ENCODE measurements around the gene GUCY1A1.
"Not testable (repeated sequence)": the region's sequence is repeated elsewhere in the genome, so short reads cannot be mapped to it uniquely, and the experiment has no call there.

The GUCY1A1 gene

GRCh38 chr4:155666344-155667221 lies at the start of gene GUCY1A1:
Gene GUCY1A1 (plus strand): TSS chr4:155666848. CDS start chr4:155696868, 30,020 bp downstream.
- peak; percentile 12 for DNase-seq

DNA sequence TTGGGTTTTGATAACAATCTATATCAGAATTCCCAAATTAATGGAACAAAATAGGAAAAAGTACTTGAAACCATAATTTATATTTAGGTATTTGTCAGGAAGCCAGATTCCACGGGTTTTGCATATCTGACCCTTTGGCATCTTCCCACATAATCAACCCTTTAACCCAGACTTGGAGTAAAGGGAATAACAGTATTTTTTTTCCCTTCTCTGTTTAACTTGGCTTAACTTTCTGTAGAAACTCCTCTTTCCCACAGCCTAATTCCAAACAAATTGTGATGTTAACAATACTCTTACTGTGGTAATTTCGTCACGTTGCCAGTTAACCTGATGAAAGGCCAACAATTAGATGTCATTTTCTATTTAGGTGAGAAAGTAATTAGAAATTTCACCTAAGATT lies 49.4 kb upstream of the GUCY1A1 start:
- DNase-seq: peak; percentile 9

GRCh38 chr4:155618183-155618838 lies 48.3 kb upstream of the GUCY1A1 start:
- DNase-seq: no peak

- no peak for DNase-seq
These were observed 46.0 kb upstream of the GUCY1A1 start for GRCh38 chr4:155620637-155621036.

DNA sequence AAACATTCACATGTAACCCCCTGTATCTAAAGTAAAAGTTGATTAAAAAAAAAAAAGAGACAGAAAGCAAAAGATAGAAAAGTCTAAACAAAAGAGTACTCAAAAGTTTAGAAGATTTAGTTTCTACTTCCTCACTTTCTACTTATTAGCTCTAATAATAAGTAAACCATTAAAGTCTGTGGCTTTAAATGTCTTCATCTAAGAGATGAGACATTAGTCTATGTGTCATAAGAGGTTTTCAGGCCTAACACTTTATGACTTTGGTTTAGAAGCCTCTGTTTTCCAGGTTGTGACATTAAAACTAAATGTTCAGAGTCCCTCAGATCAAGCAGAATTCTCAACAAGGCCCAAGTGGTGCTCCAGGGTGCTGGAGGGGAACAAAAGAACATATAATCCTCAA lies 42.2 kb upstream of the GUCY1A1 start:
- no peak for DNase-seq

GRCh38 chr4:155626561-155626960 lies 40.1 kb upstream of the GUCY1A1 start:
- DNase-seq: no peak

DNA sequence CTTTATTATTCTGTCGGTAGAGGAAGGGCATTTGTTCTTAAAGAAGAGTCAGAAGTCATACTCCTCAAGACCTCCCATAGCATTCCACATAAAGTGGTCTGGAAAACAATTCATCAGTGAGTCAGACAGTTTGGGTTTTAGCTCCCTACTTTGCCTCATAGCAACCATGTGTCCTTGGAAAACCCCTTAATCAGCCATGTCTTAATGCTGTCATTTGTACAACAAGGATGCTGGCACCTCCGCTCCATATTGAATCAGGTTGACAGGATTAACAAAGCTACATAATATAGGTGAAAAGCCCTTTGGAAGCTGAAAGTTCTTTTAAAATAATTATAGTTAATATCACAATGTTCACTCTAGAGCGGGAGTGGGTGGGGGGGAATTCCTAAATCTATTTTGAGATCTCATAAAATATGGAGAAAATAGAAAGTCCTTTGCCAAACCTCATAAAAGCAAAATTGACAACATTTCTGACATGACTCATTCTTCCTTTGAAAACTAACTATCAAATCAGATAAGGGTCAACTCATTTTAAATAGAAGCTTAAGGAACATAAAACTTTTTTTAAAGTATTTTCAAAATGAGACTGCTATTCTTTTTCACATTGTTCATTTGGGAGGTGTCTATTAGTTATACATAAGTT lies 37.3 kb upstream of the GUCY1A1 start:
- DNase-seq: no peak

- DNase-seq: no peak
These were observed 36.7 kb upstream of the GUCY1A1 start for GRCh38 chr4:155629956-155630355.

- no peak for DNase-seq
These were observed 34.3 kb upstream of the GUCY1A1 start for GRCh38 chr4:155632310-155632840.

DNA sequence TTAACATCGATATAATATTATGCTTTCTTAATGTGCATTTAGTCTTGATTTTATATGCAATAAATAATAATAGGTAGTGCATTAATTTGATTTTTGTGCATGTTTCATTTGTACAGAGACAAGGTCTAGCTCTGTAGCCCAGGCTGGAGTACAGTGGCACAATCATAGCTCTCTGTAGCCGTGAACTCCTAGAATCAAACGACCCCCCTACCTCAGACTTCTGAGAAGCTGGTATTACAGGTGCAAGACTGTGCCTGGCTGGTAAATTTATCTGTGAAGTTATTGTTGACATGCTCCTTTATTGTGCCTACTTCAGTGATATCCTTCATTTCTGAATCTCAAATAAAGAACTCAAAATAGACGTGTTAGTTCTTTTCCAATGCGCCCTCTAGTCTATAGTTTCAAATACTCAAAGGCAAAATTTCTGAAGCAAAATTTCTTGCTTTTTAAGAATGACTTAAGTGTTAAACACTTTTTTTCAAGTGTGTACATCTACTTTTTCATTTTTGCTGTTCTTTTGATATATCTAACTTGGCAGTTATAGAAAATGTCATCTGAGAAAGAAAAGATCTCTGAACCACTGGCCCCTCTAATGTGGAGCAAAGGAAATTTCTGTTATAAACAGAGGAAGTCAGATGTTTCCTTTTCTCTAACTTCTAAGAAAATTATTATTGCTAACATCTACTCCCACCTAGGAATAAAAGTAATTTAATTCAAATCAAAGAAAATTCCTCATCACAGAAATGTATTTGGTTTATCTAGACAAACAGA lies 28.3 kb upstream of the GUCY1A1 start:
- no peak for DNase-seq

DNA sequence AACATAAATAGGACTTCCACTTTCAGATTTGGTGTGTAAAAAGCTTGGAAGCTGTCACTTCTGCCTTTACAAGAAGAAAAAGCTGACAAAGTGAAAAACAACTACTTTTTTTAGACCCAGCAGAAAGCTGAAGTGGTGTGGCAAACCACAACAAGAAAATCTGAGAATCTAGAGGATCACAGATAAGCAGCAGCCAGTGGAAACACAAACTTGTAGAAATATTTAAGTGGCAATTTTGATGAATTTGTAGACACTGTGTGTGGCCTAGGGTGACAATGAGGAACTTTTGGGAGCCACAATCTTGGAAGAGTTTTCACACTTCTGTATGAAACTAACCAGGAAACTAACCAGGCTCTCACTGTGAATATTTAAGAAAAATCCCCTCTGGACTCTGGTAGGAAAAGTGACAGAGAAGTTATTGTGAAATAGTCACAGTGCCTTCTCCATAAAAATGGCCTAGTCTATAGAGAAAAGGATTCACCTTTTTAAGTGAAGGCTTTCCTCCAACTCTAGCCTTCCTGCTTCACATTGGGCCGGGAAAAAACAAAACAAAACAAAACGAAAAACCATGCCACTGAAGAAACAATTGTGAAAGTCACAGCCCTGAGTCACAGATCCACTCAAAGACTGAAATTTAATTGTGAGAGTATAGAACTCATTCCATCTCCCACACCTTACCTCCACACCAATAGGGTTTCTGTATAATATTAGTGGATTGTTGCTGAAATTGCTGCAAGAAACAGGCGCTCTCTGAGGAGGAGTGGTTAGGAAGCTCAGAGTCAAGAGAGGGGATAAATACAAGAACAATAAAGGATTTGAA lies 26.7 kb upstream of the GUCY1A1 start:
- no peak for DNase-seq

GRCh38 chr4:155640751-155641150 lies 25.9 kb upstream of the GUCY1A1 start:
- DNase-seq: no peak

- no peak for DNase-seq
These were observed 23.6 kb upstream of the GUCY1A1 start for GRCh38 chr4:155643087-155643486.

DNA sequence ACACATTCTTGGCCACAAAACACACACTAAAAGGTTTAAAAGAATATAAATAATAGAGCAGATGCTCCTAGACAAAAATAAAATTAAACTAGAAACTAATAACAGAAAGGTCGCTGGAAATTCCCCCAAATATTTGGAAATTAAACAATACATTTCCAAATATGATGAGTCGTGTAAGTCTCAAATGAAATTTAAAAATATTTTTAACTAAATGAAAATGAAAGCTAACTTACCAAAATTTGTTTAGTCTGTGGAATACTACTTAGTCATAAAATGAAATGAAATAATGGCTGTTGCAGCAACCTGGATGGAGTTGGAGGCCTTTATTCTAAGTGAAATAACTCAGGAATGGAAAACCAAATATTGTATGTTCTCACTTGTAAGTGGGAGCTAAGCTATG lies 20.6 kb upstream of the GUCY1A1 start:
- DNase-seq: no peak

DNA sequence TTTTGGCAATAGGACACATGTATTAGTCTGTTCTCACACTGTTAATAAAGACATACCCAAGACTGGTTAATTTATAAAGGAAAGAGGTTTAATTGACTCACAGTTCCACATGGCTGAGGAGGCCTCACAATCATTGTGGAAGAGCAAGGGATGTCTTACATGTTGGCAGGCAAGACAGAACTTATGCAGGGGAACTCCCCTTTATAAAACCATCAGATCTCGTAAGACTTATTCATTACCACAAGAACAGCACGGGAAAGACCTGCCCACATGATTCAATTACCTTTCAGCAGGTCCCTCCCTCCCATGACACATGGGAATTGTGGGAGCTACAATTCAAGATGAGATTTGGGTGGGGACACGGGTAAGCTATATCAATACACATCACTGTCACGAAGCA lies 15.9 kb upstream of the GUCY1A1 start:
- DNase-seq: not testable (repeated sequence)

DNA sequence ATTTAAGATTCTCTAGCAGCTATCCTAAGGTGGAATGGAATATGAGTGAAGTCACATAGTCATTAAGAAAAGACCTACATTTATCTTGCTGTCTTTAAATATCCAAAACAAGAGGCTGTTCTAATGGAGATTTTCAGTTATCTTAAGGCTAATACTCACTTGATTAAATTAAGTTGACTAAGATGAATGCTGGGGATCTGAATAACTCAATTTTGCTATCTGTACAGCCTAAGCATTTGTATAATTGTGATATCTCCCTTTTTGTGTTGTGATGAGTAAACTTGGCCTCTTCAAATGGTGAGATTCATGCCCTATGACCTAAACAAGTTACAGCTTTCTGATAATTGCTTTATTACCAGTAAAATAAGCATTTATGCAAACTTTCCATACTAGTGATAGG lies 13.6 kb upstream of the GUCY1A1 start:
- no peak for DNase-seq

DNA sequence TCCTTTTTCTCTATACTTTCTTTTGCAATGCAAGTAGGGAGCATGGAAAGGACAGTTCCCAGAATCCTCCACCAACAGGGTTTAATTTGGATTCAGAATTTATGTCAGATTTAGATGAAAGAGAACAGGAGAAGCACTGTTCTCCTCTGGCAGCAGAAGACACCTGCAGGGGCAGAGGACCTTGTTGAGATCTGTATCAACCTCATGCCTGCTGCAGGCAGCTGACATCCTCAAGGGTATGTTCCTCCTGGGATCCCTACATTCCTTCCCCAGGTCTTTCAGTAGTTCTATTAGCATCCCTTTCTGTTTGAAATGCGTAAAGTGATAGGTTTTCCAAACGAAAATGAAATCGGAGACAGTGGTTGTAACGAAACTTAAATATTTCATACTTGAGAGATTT lies 10.6 kb upstream of the GUCY1A1 start:
- no peak for DNase-seq

DNA sequence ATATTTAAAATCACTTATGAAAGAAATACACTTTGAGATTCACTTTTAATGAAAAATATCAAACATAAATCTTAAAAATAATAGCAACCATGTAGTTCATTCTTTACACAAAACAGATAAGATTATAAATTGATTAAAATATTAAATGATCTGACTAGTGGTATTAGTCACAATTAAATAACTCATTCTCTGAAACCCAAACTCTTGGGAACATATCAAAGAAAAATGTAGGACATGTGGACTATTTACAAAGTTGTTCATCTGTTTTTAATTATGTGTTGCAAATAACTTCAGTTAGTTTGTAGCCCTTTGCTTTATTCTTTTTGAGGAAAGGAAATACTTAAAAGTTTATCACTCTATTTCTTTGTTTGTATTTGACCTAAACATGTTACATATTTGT lies 9.5 kb upstream of the GUCY1A1 start:
- DNase-seq: no peak

- no peak for DNase-seq
These were observed 8.5 kb upstream of the GUCY1A1 start for GRCh38 chr4:155657985-155658680.

- no peak for DNase-seq
These were observed 8.0 kb upstream of the GUCY1A1 start for GRCh38 chr4:155658681-155659064.

DNA sequence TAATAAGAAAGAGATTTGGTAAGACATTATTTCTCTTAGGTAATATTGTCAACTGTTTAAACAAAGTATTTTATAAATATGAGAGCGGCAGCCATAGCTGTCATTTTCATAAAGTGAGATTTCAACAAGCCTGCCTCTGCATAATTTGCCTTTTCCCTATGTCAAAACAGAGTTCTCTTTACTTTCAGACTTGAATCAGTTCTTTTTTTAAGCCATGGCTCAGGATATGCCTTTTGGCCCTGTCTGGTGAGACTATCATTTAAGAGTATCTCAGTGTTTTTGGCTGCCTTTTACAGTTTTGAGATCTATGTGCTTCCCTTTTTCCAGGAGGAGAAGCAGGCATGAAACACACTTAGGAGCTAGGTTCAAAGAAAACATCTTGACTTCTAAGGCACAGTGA lies 7.5 kb upstream of the GUCY1A1 start:
- DNase-seq: no peak
